ENCODE data around the gene ZNF311.
"Not testable (repeated sequence)": the region's sequence is repeated elsewhere in the genome, so short reads cannot be mapped to it uniquely, and the experiment has no call there.

The ZNF311 gene

GRCh38 chr6:28953039-28953584, 52.0 kb downstream of the ZNF311 start:
- DNase-seq: peak; percentile 50 to 69

- DNase-seq: not testable (repeated sequence)
Measured at GRCh38 chr6:28949656-28950195, 55.4 kb downstream of the ZNF311 start.

GRCh38 chr6:28948782-28949486, 56.2 kb downstream of the ZNF311 start:
- no peak for DNase-seq

- DNase-seq: no peak
Measured at GRCh38 chr6:28947831-28948270, 57.3 kb downstream of the ZNF311 start.

- DNase-seq: no peak
Measured at GRCh38 chr6:28947067-28947765, 57.9 kb downstream of the ZNF311 start.

- DNase-seq: no peak
Measured at GRCh38 chr6:28945349-28945748, 59.8 kb downstream of the ZNF311 start.
